ENCODE measurements around the gene HEXIM1.

Gene HEXIM1

DNA sequence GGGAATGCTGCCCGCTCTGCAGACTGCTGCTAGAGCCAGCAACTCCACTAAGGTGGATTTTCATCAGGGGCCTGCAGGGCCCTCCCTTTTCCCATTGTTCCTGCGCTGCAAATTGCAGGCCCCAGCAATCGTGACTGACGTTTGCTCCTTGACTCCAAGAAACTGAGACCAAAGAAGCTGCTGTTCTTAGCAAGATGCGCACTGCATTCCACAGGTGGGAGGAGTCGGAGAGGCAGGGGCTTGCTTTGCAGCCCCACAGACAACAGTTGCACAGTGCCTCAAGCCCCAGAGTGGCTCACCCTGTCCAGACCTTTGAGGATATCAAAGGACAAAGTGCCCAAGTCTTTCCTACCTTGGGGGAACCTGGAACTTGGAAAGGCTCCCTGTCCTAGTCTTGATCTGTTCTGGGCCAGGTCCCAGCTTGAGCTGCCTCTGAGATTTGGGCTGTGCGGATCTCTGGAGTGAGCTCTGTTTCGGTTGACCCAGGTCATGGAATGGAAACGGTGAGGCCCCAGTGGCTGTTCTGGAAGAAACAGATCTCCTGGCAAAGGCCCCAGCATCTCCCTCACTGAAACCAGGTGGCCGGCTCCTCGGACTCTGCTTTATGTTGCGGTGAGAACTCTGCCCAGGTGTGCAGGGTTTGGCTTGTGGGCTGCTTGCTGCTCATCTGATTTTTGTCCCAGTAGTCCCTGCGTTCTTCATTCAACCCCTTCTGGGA is 40.8 kb upstream of the HEXIM1 start:
- no peak for DNase-seq (ENCODE audit: low spot score)
- Histone ChIP-seq H2BK120ac (ENCODE audit: low read depth, low read length) (no peak overlapping the region), H3K27ac (replicated peaks; ENCODE audit: low read length) (peak overlapping the region; percentile 55), H4K91ac (ENCODE audit: low read depth, low read length, poor library complexity) (no peak overlapping the region), H2BK15ac (ENCODE audit: low read length) (no peak overlapping the region), H3K18ac (ENCODE audit: low read length) (no peak overlapping the region), H2BK12ac (ENCODE audit: low read length) (no peak overlapping the region), H3K4ac (ENCODE audit: low read length) (no peak overlapping the region), H3K23ac (ENCODE audit: low read depth, low read length, poor library complexity) (no peak overlapping the region), H3K4me3 (ENCODE audit: low read length in 2 of 2) (no peak overlapping the region), H3K4me1 (ENCODE audit: control insufficient read depth in 2 of 2, insufficient read depth in 1 of 2, low read depth in 1 of 2, low read length in 2 of 2) (peaks cover 7 to 14% of the 10 kb centered on the region in 2 donors), H3K14ac (ENCODE audit: low read length) (no peak overlapping the region), H2AK5ac (ENCODE audit: low read depth, low read length) (no peak overlapping the region), H3K9ac (ENCODE audit: low read depth, low read length, poor library complexity) (no peak overlapping the region), H3K27me3 (ENCODE audit: control insufficient read depth in 3 of 3, insufficient read depth in 3 of 3, low read depth in 1 of 3, low read length in 3 of 3) (no peaks in the 10 kb centered on the region), H3K79me1 (ENCODE audit: low read depth, low read length) (peaks cover 4% of the 10 kb centered on the region), H3K4me2 (ENCODE audit: insufficient read depth, low read length, poor library complexity, severe bottlenecking) (no peak overlapping the region), H2AFZ (ENCODE audit: low read length) (no peak overlapping the region), H3K36me3 (replicated peaks in 1 of 2; ENCODE audit: control insufficient read depth in 2 of 2, insufficient read depth in 2 of 2, low read length in 2 of 2) (peaks cover 57 to 69% of the 10 kb centered on the region in 2 donors), H3K9me3 (replicated peaks in 1 of 2; ENCODE audit: control insufficient read depth in 2 of 2, insufficient read depth in 1 of 2, low read depth in 1 of 2, low read length in 2 of 2) (no peaks in the 10 kb centered on the region), H2BK5ac (ENCODE audit: low read length) (no peak overlapping the region), H4K8ac (ENCODE audit: low read depth, low read length) (no peak overlapping the region)
- no CpG with 5 or more reads among the region's 13 CpGs for WGBS, 2 donors (ENCODE audit: extremely low coverage in 2 of 2, insufficient read length in 2 of 2, insufficient replicate concordance in 1 of 2)

GRCh38 chr17:45108051-45108450 is 40.2 kb upstream of the HEXIM1 start:
- Histone ChIP-seq H2AK5ac (ENCODE audit: low read depth, low read length) (no peak overlapping the region), H4K8ac (ENCODE audit: low read depth, low read length) (no peak overlapping the region), H2BK12ac (ENCODE audit: low read length) (no peak overlapping the region), H3K14ac (ENCODE audit: low read length) (no peak overlapping the region), H4K91ac (ENCODE audit: low read depth, low read length, poor library complexity) (no peak overlapping the region), H2AFZ (ENCODE audit: low read length) (no peak overlapping the region), H3K36me3 (replicated peaks in 1 of 2; ENCODE audit: control insufficient read depth in 2 of 2, insufficient read depth in 2 of 2, low read length in 2 of 2) (peaks cover 51 to 63% of the 10 kb centered on the region in 2 donors), H3K4me2 (ENCODE audit: insufficient read depth, low read length, poor library complexity, severe bottlenecking) (no peak overlapping the region), H2BK120ac (ENCODE audit: low read depth, low read length) (no peak overlapping the region), H3K4ac (ENCODE audit: low read length) (no peak overlapping the region), H3K27ac (replicated peaks; ENCODE audit: low read length) (no peak overlapping the region), H3K4me3 (ENCODE audit: low read length in 2 of 2) (no peak overlapping the region), H3K18ac (ENCODE audit: low read length) (no peak overlapping the region), H3K27me3 (ENCODE audit: control insufficient read depth in 3 of 3, insufficient read depth in 3 of 3, low read depth in 1 of 3, low read length in 3 of 3) (no peaks in the 10 kb centered on the region), H2BK5ac (ENCODE audit: low read length) (no peak overlapping the region), H2BK15ac (ENCODE audit: low read length) (no peak overlapping the region), H3K9ac (ENCODE audit: low read depth, low read length, poor library complexity) (no peak overlapping the region), H3K9me3 (replicated peaks in 1 of 2; ENCODE audit: control insufficient read depth in 2 of 2, insufficient read depth in 1 of 2, low read depth in 1 of 2, low read length in 2 of 2) (peaks cover 0 to 2% of the 10 kb centered on the region in 2 donors), H3K23ac (ENCODE audit: low read depth, low read length, poor library complexity) (no peak overlapping the region), H3K79me1 (ENCODE audit: low read depth, low read length) (peaks cover 4% of the 10 kb centered on the region), H3K4me1 (ENCODE audit: control insufficient read depth in 2 of 2, insufficient read depth in 1 of 2, low read depth in 1 of 2, low read length in 2 of 2) (peaks cover 7 to 14% of the 10 kb centered on the region in 2 donors)
- DNase-seq (ENCODE audit: low spot score): no peak
- no CpG with 5 or more reads among the region's 9 CpGs for WGBS, 2 donors (ENCODE audit: extremely low coverage in 2 of 2, insufficient read length in 2 of 2, insufficient replicate concordance in 1 of 2)

DNA sequence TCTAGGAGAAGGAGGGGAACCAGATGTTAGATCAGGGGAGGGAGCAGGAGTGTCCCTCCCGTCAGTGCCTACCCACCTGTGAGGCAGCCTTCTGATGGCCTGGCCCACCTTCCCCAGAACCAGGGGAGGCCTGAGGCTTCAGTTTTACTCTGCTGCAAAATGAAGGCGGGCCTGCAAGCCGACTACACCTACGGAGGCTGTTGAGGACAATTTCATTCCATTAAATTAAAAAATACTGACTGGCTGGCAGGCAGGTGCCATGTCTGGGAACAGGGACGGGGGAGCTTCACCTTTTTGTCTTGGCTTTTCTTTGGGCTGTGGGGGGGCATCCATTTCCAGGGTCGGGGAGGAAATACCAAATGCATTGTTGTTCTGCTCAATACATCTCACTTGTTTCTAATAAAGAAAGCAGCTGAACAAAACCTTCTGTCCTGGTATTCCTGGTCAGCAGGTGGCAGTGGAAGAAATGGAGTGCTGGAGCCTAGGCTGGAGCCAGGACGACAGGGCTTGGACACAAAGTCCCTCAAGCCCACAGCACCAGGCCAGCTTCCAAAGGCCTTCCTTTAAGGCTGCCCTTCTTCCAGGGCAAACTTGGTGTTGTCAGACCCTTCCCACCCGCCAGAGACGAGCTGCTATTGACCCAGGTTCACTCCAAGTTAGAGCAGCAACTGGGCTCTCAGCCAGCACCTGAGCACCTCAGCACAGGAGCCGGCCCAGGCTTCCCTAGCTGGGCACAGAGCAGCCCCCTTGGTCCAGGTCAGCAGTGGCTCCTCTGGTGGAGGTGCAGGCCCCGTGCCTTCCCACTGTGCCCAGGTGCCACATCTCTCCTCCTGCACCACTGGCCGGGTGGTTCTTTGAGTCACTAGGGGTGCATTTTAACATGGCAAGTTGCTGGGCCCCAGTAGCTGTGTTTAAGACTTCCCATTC is 39.4 kb upstream of the HEXIM1 start:
- Histone ChIP-seq H3K79me1 (ENCODE audit: low read depth, low read length) (peaks cover 4% of the 10 kb centered on the region), H2AK5ac (ENCODE audit: low read depth, low read length) (no peak overlapping the region), H3K4ac (ENCODE audit: low read length) (no peak overlapping the region), H2AFZ (ENCODE audit: low read length) (no peak overlapping the region), H4K8ac (ENCODE audit: low read depth, low read length) (no peak overlapping the region), H2BK12ac (ENCODE audit: low read length) (no peak overlapping the region), H3K27me3 (ENCODE audit: control insufficient read depth in 3 of 3, insufficient read depth in 3 of 3, low read depth in 1 of 3, low read length in 3 of 3) (no peaks in the 10 kb centered on the region), H2BK15ac (ENCODE audit: low read length) (no peak overlapping the region), H2BK5ac (ENCODE audit: low read length) (no peak overlapping the region), H3K36me3 (replicated peaks in 1 of 2; ENCODE audit: control insufficient read depth in 2 of 2, insufficient read depth in 2 of 2, low read length in 2 of 2) (peaks cover 43 to 55% of the 10 kb centered on the region in 2 donors), H2BK120ac (ENCODE audit: low read depth, low read length) (no peak overlapping the region), H3K9ac (ENCODE audit: low read depth, low read length, poor library complexity) (peak overlapping the region; percentile 66), H3K23ac (ENCODE audit: low read depth, low read length, poor library complexity) (peak overlapping the region; percentile 94), H3K18ac (ENCODE audit: low read length) (peak overlapping the region; percentile 62), H3K27ac (replicated peaks; ENCODE audit: low read length) (no peak overlapping the region), H4K91ac (ENCODE audit: low read depth, low read length, poor library complexity) (no peak overlapping the region), H3K4me1 (ENCODE audit: control insufficient read depth in 2 of 2, insufficient read depth in 1 of 2, low read depth in 1 of 2, low read length in 2 of 2) (peaks cover 7 to 14% of the 10 kb centered on the region in 2 donors), H3K9me3 (replicated peaks in 1 of 2; ENCODE audit: control insufficient read depth in 2 of 2, insufficient read depth in 1 of 2, low read depth in 1 of 2, low read length in 2 of 2) (peaks cover 0 to 2% of the 10 kb centered on the region in 2 donors), H3K4me2 (ENCODE audit: insufficient read depth, low read length, poor library complexity, severe bottlenecking) (no peak overlapping the region), H3K14ac (ENCODE audit: low read length) (no peak overlapping the region), H3K4me3 (ENCODE audit: low read length in 2 of 2) (no peak overlapping the region)
- no peak for DNase-seq (ENCODE audit: low spot score)
- WGBS, 2 donors (ENCODE audit: extremely low coverage in 2 of 2, insufficient read length in 2 of 2, insufficient replicate concordance in 1 of 2): no CpG with 5 or more reads among the region's 12 CpGs

All from neuronal stem cell (in vitro differentiated cells).